ENCODE measurements around the gene ZNF195.
A peak's percentile ranks its signal among the peaks of the same experiment; 100 is the strongest.
"Not testable (repeated sequence)": the region's sequence is repeated elsewhere in the genome, so short reads cannot be mapped to it uniquely, and the experiment has no call there.

Gene ZNF195

GRCh38 chr11:3378426-3379423 is at the start of gene ZNF195:
TSS of gene ZNF195 (minus strand) at chr11:3379146. CDS start at chr11:3379040, 106 bp downstream.
- peak; percentile 97 for DNase-seq (ENCODE audit: low read depth, low spot score)

- not testable (repeated sequence) for DNase-seq (ENCODE audit: low read depth, low spot score)
Measured at GRCh38 chr11:3428076-3428475, 49.1 kb upstream of the ZNF195 start.

- not testable (repeated sequence) for DNase-seq (ENCODE audit: low read depth, low spot score)
Measured at GRCh38 chr11:3426541-3426940, 47.6 kb upstream of the ZNF195 start.

- not testable (repeated sequence) for DNase-seq (ENCODE audit: low read depth, low spot score)
Measured at GRCh38 chr11:3423928-3424327, 45.0 kb upstream of the ZNF195 start.

- DNase-seq (ENCODE audit: low read depth, low spot score), result peak; percentile 19
Measured at GRCh38 chr11:3423138-3423731, 44.3 kb upstream of the ZNF195 start.

- peak; percentile 97 for DNase-seq (ENCODE audit: low read depth, low spot score)
Measured at GRCh38 chr11:3422380-3423137, 43.6 kb upstream of the ZNF195 start.

GRCh38 chr11:3421608-3422379 is 42.8 kb upstream of the ZNF195 start:
- DNase-seq (ENCODE audit: low read depth, low spot score), result peak; percentile 19

GRCh38 chr11:3420281-3421042 is 41.5 kb upstream of the ZNF195 start:
- not testable (repeated sequence) for DNase-seq (ENCODE audit: low read depth, low spot score)

GRCh38 chr11:3419496-3419895 is 40.5 kb upstream of the ZNF195 start:
- DNase-seq (ENCODE audit: low read depth, low spot score), result not testable (repeated sequence)

- peak; percentile 74 for DNase-seq (ENCODE audit: low read depth, low spot score)
Measured at GRCh38 chr11:3417047-3417446, 38.1 kb upstream of the ZNF195 start.

GRCh38 chr11:3415301-3415700 is 36.4 kb upstream of the ZNF195 start:
- peak; percentile 43 for DNase-seq (ENCODE audit: low read depth, low spot score)

- DNase-seq (ENCODE audit: low read depth, low spot score), result not testable (repeated sequence)
Measured at GRCh38 chr11:3413666-3414065, 34.7 kb upstream of the ZNF195 start.

- DNase-seq (ENCODE audit: low read depth, low spot score), result no peak
Measured at GRCh38 chr11:3412837-3413236, 33.9 kb upstream of the ZNF195 start.

GRCh38 chr11:3408722-3409121 is 29.8 kb upstream of the ZNF195 start:
- DNase-seq (ENCODE audit: low read depth, low spot score), result peak; percentile 78

- DNase-seq (ENCODE audit: low read depth, low spot score), result not testable (repeated sequence)
Measured at GRCh38 chr11:3408058-3408605, 29.2 kb upstream of the ZNF195 start.

GRCh38 chr11:3406937-3407336 is 28.0 kb upstream of the ZNF195 start:
- DNase-seq (ENCODE audit: low read depth, low spot score), result not testable (repeated sequence)

- not testable (repeated sequence) for DNase-seq (ENCODE audit: low read depth, low spot score)
Measured at GRCh38 chr11:3406223-3406875, 27.4 kb upstream of the ZNF195 start.

- not testable (repeated sequence) for DNase-seq (ENCODE audit: low read depth, low spot score)
Measured at GRCh38 chr11:3404076-3404925, 25.4 kb upstream of the ZNF195 start.
